ENCODE results near the gene SIX4.

The SIX4 gene

GRCh38 chr14:60721326-60722106 is 2.6 kb downstream of the SIX4 start:
- peak; percentile 32 for DNase-seq

GRCh38 chr14:60720962-60721325 is 3.2 kb downstream of the SIX4 start:
- no peak for DNase-seq

GRCh38 chr14:60720391-60720790 is 3.8 kb downstream of the SIX4 start:
- DNase-seq = no peak

DNA sequence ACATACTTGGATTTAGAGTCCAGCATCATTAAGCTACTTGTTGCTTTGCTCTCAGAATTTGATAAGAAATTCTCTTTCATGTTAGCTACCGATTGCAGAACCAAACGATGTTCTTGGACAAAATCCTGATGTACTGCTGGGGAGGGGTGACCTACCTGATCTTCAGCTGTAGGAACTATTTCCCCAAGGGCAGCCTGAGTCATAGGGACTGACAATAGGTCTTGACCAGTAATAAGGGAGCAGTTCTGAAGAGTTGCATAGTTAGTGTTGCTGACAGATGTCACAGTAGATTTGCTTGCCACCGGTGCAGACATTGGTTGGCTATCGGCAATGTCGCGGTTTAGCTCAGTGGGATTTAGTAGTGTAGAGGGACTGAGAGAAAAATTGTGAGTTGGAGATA is 10.6 kb downstream of the SIX4 start:
- no peak for DNase-seq

- DNase-seq = no peak
Measured at GRCh38 chr14:60710494-60710893, 13.7 kb downstream of the SIX4 start.

- DNase-seq = no peak
Measured at GRCh38 chr14:60707858-60708257, 16.3 kb downstream of the SIX4 start.

DNA sequence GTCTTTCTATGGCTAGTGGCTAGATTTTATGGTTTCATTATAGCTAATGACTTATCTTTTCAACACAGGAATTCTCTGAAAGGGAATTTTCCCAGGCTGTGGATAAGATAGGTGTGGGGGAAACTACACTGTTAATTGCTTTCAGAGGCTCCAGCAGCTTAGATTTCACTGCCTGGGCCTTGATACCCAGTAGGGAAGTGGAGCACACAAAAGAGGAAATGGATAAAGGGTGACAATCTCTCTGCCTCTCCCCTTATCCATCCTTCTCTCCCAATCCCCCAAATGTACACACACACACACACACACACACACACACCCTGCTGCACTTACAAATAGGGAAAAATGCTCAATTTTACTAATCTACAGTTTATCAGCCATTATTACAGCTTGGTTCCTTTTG is 19.1 kb downstream of the SIX4 start:
- no peak for DNase-seq

- no peak for DNase-seq
Measured at GRCh38 chr14:60700598-60700997, 23.6 kb downstream of the SIX4 start.

DNA sequence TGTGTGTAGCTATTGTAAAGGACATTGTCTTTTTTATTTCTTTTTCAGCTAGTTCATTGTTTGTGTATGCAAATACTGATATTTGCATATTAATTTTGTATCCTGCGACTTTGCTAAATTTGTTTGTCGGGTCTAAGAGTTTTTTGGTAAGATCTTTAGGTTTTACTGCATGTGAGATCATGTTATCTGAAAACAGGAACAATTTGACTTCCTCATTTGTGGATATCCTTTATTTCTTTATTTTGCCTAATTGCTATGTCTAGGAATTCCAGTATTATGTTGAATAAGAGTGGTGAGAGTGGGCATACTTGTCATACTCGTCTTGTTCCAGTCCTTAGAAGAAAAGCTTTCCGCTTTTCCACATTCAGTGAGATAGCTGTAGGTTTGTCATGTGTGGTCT is 28.8 kb downstream of the SIX4 start:
- no peak for DNase-seq

DNA sequence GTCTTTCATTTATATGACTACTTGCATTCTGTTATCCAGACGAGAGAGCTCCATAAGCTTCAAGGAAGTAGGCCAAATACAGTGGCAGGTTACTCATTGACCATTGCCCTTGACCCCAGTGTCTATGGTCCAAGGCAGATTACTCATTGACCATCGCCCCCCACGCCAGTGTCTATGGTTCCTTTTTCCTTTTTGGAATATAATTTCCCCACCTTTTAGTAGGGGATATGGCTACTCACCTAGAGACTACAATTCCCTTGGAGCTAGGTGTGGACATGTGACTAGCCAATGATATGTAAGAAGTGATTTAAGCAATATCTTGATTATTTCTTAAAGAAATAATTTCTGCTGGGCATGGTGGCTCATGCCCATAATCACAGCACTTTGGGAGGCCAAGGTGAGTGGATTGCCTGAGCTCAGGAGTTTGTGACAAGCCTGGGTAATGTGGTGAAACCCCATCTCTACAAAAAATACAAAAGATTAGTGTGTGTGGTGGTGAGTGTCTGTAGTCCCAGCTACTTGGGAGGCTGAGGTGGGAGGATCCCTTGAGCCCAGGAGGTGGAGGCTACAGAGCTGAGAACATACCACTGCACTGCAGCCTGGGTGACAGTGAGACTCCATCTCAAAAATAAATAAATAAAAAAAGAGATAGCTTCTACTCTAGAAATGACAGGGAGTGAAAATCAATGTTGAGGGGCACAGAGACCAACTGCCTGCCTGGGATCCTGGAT is 32.6 kb downstream of the SIX4 start:
- no peak for DNase-seq

- no peak for DNase-seq
Measured at GRCh38 chr14:60686865-60687264, 37.3 kb downstream of the SIX4 start.

GRCh38 chr14:60684203-60684602 is 39.9 kb downstream of the SIX4 start:
- DNase-seq = no peak

DNA sequence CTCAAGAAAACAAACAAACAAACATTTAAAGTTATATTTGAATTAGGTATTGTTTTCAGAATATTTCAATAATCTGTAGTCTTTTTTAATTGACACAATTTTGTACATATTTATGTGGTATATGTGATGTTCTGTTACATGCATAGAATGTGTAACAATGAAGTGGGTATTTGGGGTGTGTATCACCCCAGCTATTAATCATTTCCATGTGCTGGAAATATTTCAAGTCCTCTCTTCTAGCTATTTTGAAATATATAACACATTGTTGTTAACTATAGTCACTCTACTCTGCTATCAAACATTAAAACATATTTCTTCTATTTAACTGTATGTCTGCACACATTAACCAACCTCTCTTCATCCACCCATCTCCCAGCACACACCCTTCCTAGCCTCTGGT is 42.9 kb downstream of the SIX4 start:
- no peak for DNase-seq

DNA sequence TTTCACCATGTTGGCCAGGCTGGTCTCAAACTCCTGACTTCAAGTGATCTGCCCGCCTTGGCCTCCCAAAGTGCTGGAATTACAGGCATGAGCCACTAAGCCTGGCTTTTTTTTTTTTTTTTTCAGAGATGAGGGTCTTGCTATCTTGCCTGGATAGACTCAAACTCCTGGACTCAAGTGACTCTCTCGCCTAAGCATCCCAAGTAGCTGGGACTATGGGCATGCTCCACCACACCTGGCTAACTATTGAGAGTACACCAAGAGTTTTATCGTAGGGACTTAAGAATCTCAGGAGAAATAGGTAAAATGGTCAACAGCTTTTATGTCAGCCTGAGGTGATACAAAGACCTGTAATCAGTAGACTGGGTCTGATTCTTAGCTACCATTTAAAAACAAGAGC is 43.6 kb downstream of the SIX4 start:
- no peak for DNase-seq

GRCh38 chr14:60679566-60680258 is 44.4 kb downstream of the SIX4 start:
- DNase-seq = no peak

DNA sequence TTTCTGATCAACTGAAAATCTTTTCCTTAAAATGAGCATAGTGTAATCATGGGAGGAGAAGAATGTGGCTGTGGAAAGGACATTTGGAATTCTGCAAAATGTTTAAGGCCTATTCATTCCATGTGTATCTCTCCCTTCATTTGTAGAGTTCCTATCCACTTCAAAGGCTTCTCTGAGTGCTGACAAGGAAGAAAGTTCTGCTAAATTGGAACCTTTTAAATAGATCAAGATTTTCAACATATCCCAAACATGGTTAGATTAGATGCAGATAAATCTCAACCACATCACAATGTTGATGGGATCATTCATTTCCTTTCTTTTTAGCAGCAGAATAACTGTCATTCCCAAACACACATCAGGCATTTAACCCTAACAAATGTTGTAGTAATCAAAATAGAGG is 46.5 kb downstream of the SIX4 start:
- no peak for DNase-seq

DNA sequence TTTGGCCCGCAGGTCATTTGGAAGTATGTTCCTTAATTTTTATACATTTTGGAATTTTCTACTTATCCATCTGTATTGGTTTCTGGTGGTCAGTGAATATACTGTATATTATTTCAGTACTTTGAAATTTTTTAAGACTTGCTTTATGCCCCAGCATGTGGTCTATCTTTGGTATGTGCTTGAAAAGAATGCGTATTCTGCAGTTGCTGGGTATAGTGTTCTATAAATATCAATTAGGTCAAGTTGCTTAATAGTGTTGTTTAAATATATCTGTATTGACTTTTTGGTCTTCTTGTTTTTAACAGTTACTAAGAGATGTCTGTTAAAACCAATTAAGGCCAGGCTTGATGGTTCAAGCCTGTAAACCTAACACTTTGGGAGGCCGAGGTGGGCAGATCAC is 53.2 kb downstream of the SIX4 start:
- DNase-seq = no peak

GRCh38 chr14:60668431-60669112 is 55.6 kb downstream of the SIX4 start:
- no peak for DNase-seq

GRCh38 chr14:60665177-60665550 is 59.0 kb downstream of the SIX4 start:
- no peak for DNase-seq

GRCh38 chr14:60662982-60663381 is 61.2 kb downstream of the SIX4 start:
- no peak for DNase-seq

- no peak for DNase-seq
Measured at GRCh38 chr14:60661721-60662120, 62.4 kb downstream of the SIX4 start.
